ENCODE data around the gene KCNMA1. TPM values are rescaled to one million over a fixed set of nuclear protein-coding genes. Genes with fewer than 3 reads are reported as not detected.

Gene KCNMA1
- total and polyA plus RNA-seq, 2 donors (not counting 1 experiment from before 2014, with no cell fraction given), result 0.82 to 3.1 TPM

DNA sequence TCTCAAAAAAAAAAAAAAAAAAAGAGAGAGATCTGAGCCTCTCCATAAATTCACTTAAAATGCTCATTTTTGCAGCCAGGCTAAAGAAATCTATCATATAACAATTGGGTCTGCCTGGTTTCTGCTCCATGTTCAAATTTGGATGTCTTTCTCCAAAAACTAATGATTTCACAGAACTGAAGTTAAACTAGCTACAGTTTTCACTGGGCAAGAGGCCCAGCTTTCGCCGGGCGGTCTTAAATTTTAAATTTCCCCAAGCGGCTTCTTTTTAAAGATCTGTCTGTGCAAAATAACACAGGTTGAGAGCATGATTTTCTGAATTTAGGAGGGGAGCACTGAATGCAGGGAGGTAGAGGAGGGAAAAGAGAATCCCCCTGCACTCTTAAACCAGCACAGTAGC lies 603.4 kb downstream of the KCNMA1 start:
- H3K4me1 Mint-ChIP-seq, result peaks cover 5% of the 10 kb centered on the region
- no peak overlapping the region for H3K4me3 Mint-ChIP-seq
- H3K9me3 ChIP-seq (ENCODE audit: control extremely low read depth in 1 of 3, control insufficient read depth in 2 of 3, insufficient read depth in 1 of 3, low read length in 2 of 3), result no peaks in the 10 kb centered on the region
- no peaks in the 10 kb centered on the region for H3K27me3 Mint-ChIP-seq
- WGBS (ENCODE audit: insufficient coverage), result 95% methylated on average over 3 of the region's 4 CpGs
- no peaks in the 10 kb centered on the region for H3K36me3 ChIP-seq (replicated peaks in 1 of 2; ENCODE audit: control extremely low read depth in 1 of 2, control insufficient read depth in 1 of 2, extremely low read depth in 1 of 2, insufficient read depth in 2 of 2, low read length in 1 of 2)
- H3K4me3 ChIP-seq (ENCODE audit: control extremely low read depth in 1 of 5, extremely low read depth in 1 of 5, insufficient read depth in 1 of 5, low read depth in 2 of 5, low read length in 4 of 5), result no peak overlapping the region
- intact Hi-C loops (cut with micrococcal nuclease), result no loop called here
- no peak overlapping the region for H3K4me2 ChIP-seq (replicated peaks; ENCODE audit: low read depth, low read length, poor library complexity, severe bottlenecking)
- ATAC-seq (ENCODE audit: low read depth), result no peak
- no peak for TF ChIP-seq EZH2 (IDR thresholded peaks at IDR 0.05; ENCODE audit: borderline replicate concordance, insufficient read depth, low read depth, low read length, poor library complexity, severe bottlenecking)
- no peak for TF ChIP-seq CTCF (IDR thresholded peaks at IDR 0.05)
- no peaks in the 10 kb centered on the region for H3K9me3 Mint-ChIP-seq (ENCODE audit: insufficient read depth)
- no peak overlapping the region for H2AFZ ChIP-seq (ENCODE audit: insufficient read depth, low read depth, low read length, poor library complexity, severe bottlenecking)
- ChIA-PET CTCF (interaction anchor here (0.7 kb wide), 1 partner anchor 435 kb away, joined by 3 read pairs; no protein-coding TSS in a partner anchor), POLR2A (no interaction called here)
- peaks cover 0 to 12% of the 10 kb centered on the region in 2 donors for H3K4me1 ChIP-seq (ENCODE audit: control insufficient read depth in 2 of 2, insufficient read depth in 2 of 2, low read length in 2 of 2)
- no peak overlapping the region for H3K27ac ChIP-seq (ENCODE audit: low read length in 2 of 2)
- no peaks in the 10 kb centered on the region for H4K20me1 ChIP-seq (ENCODE audit: control insufficient read depth, insufficient read depth, low read length, poor library complexity, severe bottlenecking)
- H3K27me3 ChIP-seq (replicated peaks in 1 of 4; ENCODE audit: control extremely low read depth in 1 of 4, control insufficient read depth in 3 of 4, insufficient read depth in 4 of 4, low read length in 3 of 4), result no peaks in the 10 kb centered on the region
- H3K79me2 ChIP-seq (ENCODE audit: control insufficient read depth, insufficient read depth, low read length), result no peaks in the 10 kb centered on the region
- no peak for DNase-seq
- H3K9ac ChIP-seq (ENCODE audit: low read length), result no peak overlapping the region
- no peak overlapping the region for H3K27ac Mint-ChIP-seq

GRCh38 chr10:77032188-77032570 lies 605.4 kb downstream of the KCNMA1 start:
- DNase-seq (no peak), ATAC-seq (ENCODE audit: low read depth) (no peak)
- Histone ChIP-seq H3K9ac (ENCODE audit: low read length) (no peak overlapping the region), H3K4me1 (ENCODE audit: control insufficient read depth in 2 of 2, insufficient read depth in 2 of 2, low read length in 2 of 2) (peaks cover 0 to 19% of the 10 kb centered on the region in 2 donors), H3K27ac (ENCODE audit: low read length in 2 of 2) (no peak overlapping the region), H4K20me1 (ENCODE audit: control insufficient read depth, insufficient read depth, low read length, poor library complexity, severe bottlenecking) (no peaks in the 10 kb centered on the region), H3K36me3 (replicated peaks in 1 of 2; ENCODE audit: control extremely low read depth in 1 of 2, control insufficient read depth in 1 of 2, extremely low read depth in 1 of 2, insufficient read depth in 2 of 2, low read length in 1 of 2) (no peaks in the 10 kb centered on the region), H3K27me3 (replicated peaks in 1 of 4; ENCODE audit: control extremely low read depth in 1 of 4, control insufficient read depth in 3 of 4, insufficient read depth in 4 of 4, low read length in 3 of 4) (no peaks in the 10 kb centered on the region), H3K9me3 (ENCODE audit: control extremely low read depth in 1 of 3, control insufficient read depth in 2 of 3, insufficient read depth in 1 of 3, low read length in 2 of 3) (no peaks in the 10 kb centered on the region), H3K4me3 (ENCODE audit: control extremely low read depth in 1 of 5, extremely low read depth in 1 of 5, insufficient read depth in 1 of 5, low read depth in 2 of 5, low read length in 4 of 5) (no peak overlapping the region), H3K4me2 (replicated peaks; ENCODE audit: low read depth, low read length, poor library complexity, severe bottlenecking) (no peak overlapping the region), H2AFZ (ENCODE audit: insufficient read depth, low read depth, low read length, poor library complexity, severe bottlenecking) (no peak overlapping the region), H3K79me2 (ENCODE audit: control insufficient read depth, insufficient read depth, low read length) (no peaks in the 10 kb centered on the region)
- peaks cover 7% of the 10 kb centered on the region for H3K4me1 Mint-ChIP-seq
- ChIA-PET CTCF (no interaction called here), POLR2A (no interaction called here)
- H3K27me3 Mint-ChIP-seq, result peaks cover 6% of the 10 kb centered on the region
- no CpG with 5 or more reads among the region's 1 CpG for WGBS (ENCODE audit: insufficient coverage)
- H3K9me3 Mint-ChIP-seq (ENCODE audit: insufficient read depth), result no peaks in the 10 kb centered on the region
- H3K27ac Mint-ChIP-seq, result no peak overlapping the region
- H3K4me3 Mint-ChIP-seq, result no peak overlapping the region
- TF ChIP-seq EZH2 (IDR thresholded peaks at IDR 0.05; ENCODE audit: borderline replicate concordance, insufficient read depth, low read depth, low read length, poor library complexity, severe bottlenecking) (no peak), CTCF (IDR thresholded peaks at IDR 0.05) (no peak)
- intact Hi-C loops (cut with micrococcal nuclease), result no loop called here

All from B cell (primary cell).